ENCODE results near the gene TRAPPC1. TPM values are rescaled to one million over a fixed set of nuclear protein-coding genes. Genes with fewer than 3 reads are reported as not detected.
A peak's percentile ranks its signal among the peaks of the same experiment; 100 is the strongest.

TRAPPC1 gene
- total RNA-seq, 1 donor from 2014 or later: 184 TPM

DNA sequence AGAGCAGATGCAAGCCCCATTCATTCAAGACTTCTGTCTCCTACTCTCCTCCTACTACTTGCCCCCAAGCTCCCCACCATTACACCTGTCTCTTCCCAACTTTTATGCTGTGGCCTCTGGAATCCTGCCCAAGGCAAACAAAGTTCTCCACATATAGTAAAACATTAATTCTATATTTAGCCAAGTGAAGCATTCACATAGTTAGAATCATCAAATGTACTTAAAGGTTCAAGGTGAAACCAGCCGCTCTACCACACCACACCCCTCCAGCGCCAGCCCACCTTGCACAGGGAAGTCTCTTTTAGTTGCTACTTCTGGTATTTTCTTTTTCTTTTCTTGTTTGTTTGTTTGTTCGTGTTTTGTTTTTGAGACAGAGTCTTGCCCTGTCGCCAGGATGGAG is 45.3 kb upstream of the TRAPPC1 start:
- H3K4me2 ChIP-seq (ENCODE audit: low read length): no peak overlapping the region
- no peak for FAIRE-seq

DNA sequence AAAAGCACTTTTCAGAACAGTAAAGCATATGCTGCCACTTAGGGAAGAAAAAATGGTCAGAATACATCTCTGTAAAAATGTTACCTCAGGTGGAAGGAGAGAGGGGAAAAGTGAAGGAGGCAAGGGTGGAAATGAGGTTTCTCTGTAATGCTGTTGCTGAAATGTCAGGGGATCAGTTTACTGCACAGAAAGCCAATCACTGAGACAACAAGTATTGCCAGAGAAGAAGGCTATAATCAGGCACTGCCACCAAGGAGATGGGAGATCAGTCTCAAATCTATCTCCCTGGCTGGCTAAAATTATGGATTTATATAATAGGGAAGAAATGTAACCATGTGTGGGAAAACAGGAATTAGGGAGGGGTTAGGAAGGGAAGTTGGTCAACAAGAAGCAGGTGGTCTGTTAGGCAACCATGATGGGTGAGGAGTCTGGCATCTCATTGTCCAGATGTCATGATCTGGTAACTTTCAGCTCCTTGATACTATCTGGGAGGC is 42.9 kb upstream of the TRAPPC1 start:
- Mint-ChIP-seq H3K9me3 (ENCODE audit: unreplicated experiment) (peaks cover 20% of the 10 kb centered on the region), H3K27me3 (ENCODE audit: low read depth, unreplicated experiment) (peaks cover 24% of the 10 kb centered on the region)
- TF ChIP-seq, protein P1, sequence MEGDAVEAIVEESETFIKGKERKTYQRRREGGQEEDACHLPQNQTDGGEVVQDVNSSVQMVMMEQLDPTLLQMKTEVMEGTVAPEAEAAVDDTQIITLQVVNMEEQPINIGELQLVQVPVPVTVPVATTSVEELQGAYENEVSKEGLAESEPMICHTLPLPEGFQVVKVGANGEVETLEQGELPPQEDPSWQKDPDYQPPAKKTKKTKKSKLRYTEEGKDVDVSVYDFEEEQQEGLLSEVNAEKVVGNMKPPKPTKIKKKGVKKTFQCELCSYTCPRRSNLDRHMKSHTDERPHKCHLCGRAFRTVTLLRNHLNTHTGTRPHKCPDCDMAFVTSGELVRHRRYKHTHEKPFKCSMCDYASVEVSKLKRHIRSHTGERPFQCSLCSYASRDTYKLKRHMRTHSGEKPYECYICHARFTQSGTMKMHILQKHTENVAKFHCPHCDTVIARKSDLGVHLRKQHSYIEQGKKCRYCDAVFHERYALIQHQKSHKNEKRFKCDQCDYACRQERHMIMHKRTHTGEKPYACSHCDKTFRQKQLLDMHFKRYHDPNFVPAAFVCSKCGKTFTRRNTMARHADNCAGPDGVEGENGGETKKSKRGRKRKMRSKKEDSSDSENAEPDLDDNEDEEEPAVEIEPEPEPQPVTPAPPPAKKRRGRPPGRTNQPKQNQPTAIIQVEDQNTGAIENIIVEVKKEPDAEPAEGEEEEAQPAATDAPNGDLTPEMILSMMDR (IDR thresholded peaks at IDR 0.05; ENCODE audit: insufficient read depth, low read depth, low read length): no peak
- TF ChIP-seq EZH2 (IDR thresholded peaks at IDR 0.05; ENCODE audit: insufficient read depth, low read length): no peak

More for the DNA sequence above, 45.3 kb upstream of the TRAPPC1 start:
- Mint-ChIP-seq H3K27ac (ENCODE audit: unreplicated experiment) (no peak overlapping the region), H3K4me1 (ENCODE audit: low read depth, unreplicated experiment) (peaks cover 5% of the 10 kb centered on the region), H3K4me3 (ENCODE audit: unreplicated experiment) (no peak overlapping the region), H3K36me3 (ENCODE audit: low read depth, unreplicated experiment) (peaks cover 5% of the 10 kb centered on the region), H3K9me3 (ENCODE audit: unreplicated experiment) (peaks cover 20% of the 10 kb centered on the region), H3K27me3 (ENCODE audit: low read depth, unreplicated experiment) (peaks cover 15% of the 10 kb centered on the region)
- no peak overlapping the region for H3K27ac ChIP-seq (ENCODE audit: low read depth, low read length)
- no peaks in the 10 kb centered on the region for H3K79me2 ChIP-seq (ENCODE audit: insufficient read depth, low read length)
- no peak overlapping the region for H3K9ac ChIP-seq (ENCODE audit: low read length)
- TF ChIP-seq, protein P1 (IDR thresholded peaks at IDR 0.05; ENCODE audit: insufficient read depth, low read depth, low read length): no peak
- TF ChIP-seq EZH2 (IDR thresholded peaks at IDR 0.05; ENCODE audit: insufficient read depth, low read length): no peak
- H3K27me3 ChIP-seq (ENCODE audit: insufficient read depth, low read length): no peaks in the 10 kb centered on the region
- H4K20me1 ChIP-seq (ENCODE audit: insufficient read depth, low read length): no peaks in the 10 kb centered on the region
- H3K4me3 ChIP-seq (ENCODE audit: insufficient read depth, low read depth, low read length): no peak overlapping the region
- H2AFZ ChIP-seq (ENCODE audit: low read depth, low read length): no peak overlapping the region
- peaks cover 5% of the 10 kb centered on the region for H3K4me1 ChIP-seq (ENCODE audit: insufficient read depth, low read length)
- DNase-seq (ENCODE audit: low read depth): no peak
- peaks cover 9% of the 10 kb centered on the region for H3K9me3 ChIP-seq (ENCODE audit: insufficient read depth, low read depth, low read length)
- H3K36me3 ChIP-seq (ENCODE audit: insufficient read depth, low read length): no peaks in the 10 kb centered on the region

GRCh38 chr17:7972131-7972785 is 40.5 kb upstream of the TRAPPC1 start:
- H4K20me1 ChIP-seq (ENCODE audit: insufficient read depth, low read length): no peaks in the 10 kb centered on the region
- peaks cover 5% of the 10 kb centered on the region for H3K36me3 Mint-ChIP-seq (ENCODE audit: low read depth, unreplicated experiment)
- H3K4me3 Mint-ChIP-seq (ENCODE audit: unreplicated experiment): no peak overlapping the region
- H2AFZ ChIP-seq (ENCODE audit: low read depth, low read length): no peak overlapping the region
- no peak for DNase-seq (ENCODE audit: low read depth)
- no peak overlapping the region for H3K9ac ChIP-seq (ENCODE audit: low read length)
- H3K4me2 ChIP-seq (ENCODE audit: low read length): no peak overlapping the region
- peaks cover 20% of the 10 kb centered on the region for H3K9me3 Mint-ChIP-seq (ENCODE audit: unreplicated experiment)
- H3K4me1 ChIP-seq (ENCODE audit: insufficient read depth, low read length): no peaks in the 10 kb centered on the region
- TF ChIP-seq EZH2 (IDR thresholded peaks at IDR 0.05; ENCODE audit: insufficient read depth, low read length): no peak
- TF ChIP-seq, protein P1 (IDR thresholded peaks at IDR 0.05; ENCODE audit: insufficient read depth, low read depth, low read length): peak; percentile 30
- H3K79me2 ChIP-seq (ENCODE audit: insufficient read depth, low read length): no peaks in the 10 kb centered on the region
- H3K4me1 Mint-ChIP-seq (ENCODE audit: low read depth, unreplicated experiment): no peaks in the 10 kb centered on the region
- peaks cover 9% of the 10 kb centered on the region for H3K9me3 ChIP-seq (ENCODE audit: insufficient read depth, low read depth, low read length)
- no peak overlapping the region for H3K27ac ChIP-seq (ENCODE audit: low read depth, low read length)
- H3K27ac Mint-ChIP-seq (ENCODE audit: unreplicated experiment): no peak overlapping the region
- no peak for FAIRE-seq
- H3K36me3 ChIP-seq (ENCODE audit: insufficient read depth, low read length): no peaks in the 10 kb centered on the region
- no peak overlapping the region for H3K4me3 ChIP-seq (ENCODE audit: insufficient read depth, low read depth, low read length)
- peaks cover 22% of the 10 kb centered on the region for H3K27me3 Mint-ChIP-seq (ENCODE audit: low read depth, unreplicated experiment)
- no peaks in the 10 kb centered on the region for H3K27me3 ChIP-seq (ENCODE audit: insufficient read depth, low read length)

More for the DNA sequence above, 42.9 kb upstream of the TRAPPC1 start:
- no peak overlapping the region for H3K4me3 ChIP-seq (ENCODE audit: insufficient read depth, low read depth, low read length)
- H3K4me2 ChIP-seq (ENCODE audit: low read length): no peak overlapping the region
- no peak overlapping the region for H3K4me3 Mint-ChIP-seq (ENCODE audit: unreplicated experiment)
- no peak overlapping the region for H3K27ac ChIP-seq (ENCODE audit: low read depth, low read length)
- H3K9me3 ChIP-seq (ENCODE audit: insufficient read depth, low read depth, low read length): peaks cover 9% of the 10 kb centered on the region
- no peaks in the 10 kb centered on the region for H3K79me2 ChIP-seq (ENCODE audit: insufficient read depth, low read length)
- H3K27ac Mint-ChIP-seq (ENCODE audit: unreplicated experiment): no peak overlapping the region
- no peaks in the 10 kb centered on the region for H3K36me3 ChIP-seq (ENCODE audit: insufficient read depth, low read length)
- DNase-seq (ENCODE audit: low read depth) (no peak), FAIRE-seq (no peak)
- H4K20me1 ChIP-seq (ENCODE audit: insufficient read depth, low read length): no peaks in the 10 kb centered on the region
- H3K9ac ChIP-seq (ENCODE audit: low read length): no peak overlapping the region
- H3K4me1 ChIP-seq (ENCODE audit: insufficient read depth, low read length): no peaks in the 10 kb centered on the region
- no peaks in the 10 kb centered on the region for H3K27me3 ChIP-seq (ENCODE audit: insufficient read depth, low read length)
- no peaks in the 10 kb centered on the region for H3K4me1 Mint-ChIP-seq (ENCODE audit: low read depth, unreplicated experiment)
- H2AFZ ChIP-seq (ENCODE audit: low read depth, low read length): no peak overlapping the region
- peaks cover 5% of the 10 kb centered on the region for H3K36me3 Mint-ChIP-seq (ENCODE audit: low read depth, unreplicated experiment)

All from astrocyte (in vitro differentiated cells and primary cell).